ENCODE measurements around the gene TUBG1. TPM values are rescaled to one million over a fixed set of nuclear protein-coding genes. Genes with fewer than 3 reads are reported as not detected.
"Not testable (repeated sequence)": the region's sequence is repeated elsewhere in the genome, so short reads cannot be mapped to it uniquely, and the experiment has no call there.

Gene TUBG1
- total RNA-seq, 4 donors from 2014 or later: 19.8 to 64.4 (median 37.9) TPM

- TF ChIP-seq POLR2A (IDR thresholded peaks at IDR 0.05) (no peak), CTCF (IDR thresholded peaks at IDR 0.05) (no peak)
- no peaks in the 10 kb centered on the region for H3K9me3 ChIP-seq
- H3K4me1 ChIP-seq: peaks cover 0 to 5% (median 0%) of the 10 kb centered on the region in 4 donors
- H3K36me3 ChIP-seq: peaks cover 0 to 19% (median 0%) of the 10 kb centered on the region in 3 donors
- no peak overlapping the region for H3K27ac ChIP-seq
- no peak overlapping the region for H3K4me3 ChIP-seq
- no peak for DNase-seq
- no peaks in the 10 kb centered on the region for H3K27me3 ChIP-seq
Measured at GRCh38 chr17:42596386-42596785, 13.1 kb upstream of the TUBG1 start.

DNA sequence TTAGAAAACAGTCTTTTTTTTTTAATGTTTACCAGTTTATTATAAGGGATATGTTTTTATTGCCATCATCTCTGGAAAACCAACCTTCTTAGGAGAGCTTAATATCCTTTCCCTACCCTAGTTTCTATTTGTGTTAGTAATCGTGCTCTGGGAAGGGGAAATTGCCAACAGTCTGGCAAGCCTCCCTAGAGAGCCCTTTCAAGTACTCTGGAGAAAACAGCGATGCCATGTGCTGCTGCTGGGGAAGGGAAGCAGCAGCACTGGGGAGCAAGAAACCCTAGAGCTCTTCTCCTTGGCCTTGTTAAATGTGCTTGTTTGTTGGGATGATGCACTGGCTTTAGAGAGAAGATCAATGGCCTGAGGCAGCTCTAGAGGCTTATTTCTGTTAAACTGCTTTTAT lies 10.6 kb upstream of the TUBG1 start:
- no peak overlapping the region for H3K27ac ChIP-seq
- no peaks in the 10 kb centered on the region for H3K27me3 ChIP-seq
- peaks cover 0 to 9% (median 0%) of the 10 kb centered on the region in 3 donors for H3K36me3 ChIP-seq
- DNase-seq: no peak
- H3K4me1 ChIP-seq: peaks cover 0 to 5% (median 0%) of the 10 kb centered on the region in 4 donors
- no peak overlapping the region for H3K4me3 ChIP-seq
- no peaks in the 10 kb centered on the region for H3K9me3 ChIP-seq
- TF ChIP-seq CTCF (IDR thresholded peaks at IDR 0.05) (no peak), POLR2A (IDR thresholded peaks at IDR 0.05) (no peak)

DNA sequence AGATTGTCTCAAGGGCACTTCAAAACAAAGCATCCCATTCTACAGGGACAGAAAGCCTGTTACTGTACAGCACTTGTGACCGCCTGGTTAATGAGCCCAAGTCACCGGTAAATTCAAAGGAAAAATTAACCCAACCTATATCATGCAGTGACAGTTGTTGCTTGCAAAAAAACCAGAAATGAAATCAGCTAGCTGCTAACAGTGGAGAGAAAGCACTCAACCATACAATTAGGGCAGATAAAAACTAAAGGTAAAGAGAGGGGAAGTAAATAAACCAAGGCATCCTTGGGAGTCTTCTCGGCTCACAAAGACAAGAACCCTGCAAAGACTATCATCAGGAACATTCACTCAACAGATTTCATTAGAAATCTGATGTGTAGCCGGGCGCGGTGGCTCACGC lies 6.2 kb upstream of the TUBG1 start:
- H3K27ac ChIP-seq: no peak overlapping the region
- DNase-seq: no peak
- TF ChIP-seq POLR2A (IDR thresholded peaks at IDR 0.05) (no peak), CTCF (IDR thresholded peaks at IDR 0.05) (no peak)
- no peak overlapping the region for H3K4me3 ChIP-seq
- peaks cover 0 to 31% (median 12%) of the 10 kb centered on the region in 4 donors for H3K4me1 ChIP-seq
- no peaks in the 10 kb centered on the region for H3K27me3 ChIP-seq
- peaks cover 0 to 4% (median 0%) of the 10 kb centered on the region in 3 donors for H3K36me3 ChIP-seq
- H3K9me3 ChIP-seq: no peaks in the 10 kb centered on the region

GRCh38 chr17:42607769-42608168 lies 1.7 kb upstream of the TUBG1 start:
- no peaks in the 10 kb centered on the region for H3K9me3 ChIP-seq
- H3K27ac ChIP-seq: no peak overlapping the region
- peaks cover 0 to 32% (median 12%) of the 10 kb centered on the region in 4 donors for H3K4me1 ChIP-seq
- peak overlapping the region in 3 of 4 donors; percentile 77 to 95 (median 92) for H3K4me3 ChIP-seq
- DNase-seq: no peak
- TF ChIP-seq POLR2A (IDR thresholded peaks at IDR 0.05): no peak
- no peak for TF ChIP-seq CTCF (IDR thresholded peaks at IDR 0.05)
- peaks cover 0 to 3% (median 0%) of the 10 kb centered on the region in 3 donors for H3K36me3 ChIP-seq
- no peaks in the 10 kb centered on the region for H3K27me3 ChIP-seq

DNA sequence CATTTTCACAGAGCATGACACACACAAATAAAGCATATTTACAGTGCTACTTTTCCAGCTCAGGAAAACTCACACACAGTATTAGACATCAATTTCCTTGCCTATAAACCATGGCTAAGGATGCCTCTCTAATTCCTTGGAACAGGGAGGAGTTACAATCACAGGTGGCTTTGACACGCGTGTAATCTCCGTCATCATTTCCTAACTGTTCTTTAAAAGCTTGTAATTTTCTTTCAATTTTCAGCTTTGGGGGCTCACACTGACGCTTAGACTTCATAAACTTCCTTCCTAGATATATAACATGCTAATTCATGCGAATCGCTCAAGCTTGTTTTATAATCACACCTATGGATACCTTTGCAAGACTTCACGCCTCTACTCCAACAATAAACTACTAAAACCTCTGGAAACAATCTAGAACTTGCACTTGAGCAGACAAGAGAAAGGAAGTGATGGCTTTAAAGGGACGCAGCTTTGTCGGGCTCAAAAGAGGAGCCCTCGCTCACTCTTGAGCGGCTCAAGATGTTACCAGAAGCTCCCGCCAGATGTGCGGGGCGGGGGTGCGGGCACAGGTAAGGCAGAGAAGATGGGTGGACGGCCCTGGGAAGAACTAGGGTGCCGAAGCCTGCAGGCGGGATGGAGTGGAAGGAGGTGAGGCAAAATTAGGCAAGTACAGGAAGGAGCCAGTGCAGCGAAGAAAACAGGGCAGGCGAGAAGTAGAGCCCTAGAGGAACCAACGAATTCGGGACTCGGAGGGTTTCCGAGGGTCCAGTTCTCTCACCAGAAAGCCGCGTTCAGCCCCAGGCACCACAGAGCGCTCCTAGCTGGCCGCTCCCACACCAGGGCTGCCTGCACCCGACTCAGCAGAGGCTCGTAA lies 940 bp upstream of the TUBG1 start:
- Histone ChIP-seq H3K9me3 (no peaks in the 10 kb centered on the region), H3K27me3 (no peaks in the 10 kb centered on the region), H3K4me3 (peak overlapping the region; percentile 77 to 95 (median 93)), H3K27ac (peak overlapping the region; percentile 88 to 98 (median 92)), H3K36me3 (peaks cover 0 to 11% (median 0%) of the 10 kb centered on the region in 3 donors), H3K4me1 (peaks cover 0 to 32% (median 12%) of the 10 kb centered on the region in 4 donors)
- TF ChIP-seq POLR2A (IDR thresholded peaks at IDR 0.05): no peak
- TF ChIP-seq CTCF (IDR thresholded peaks at IDR 0.05): peak in 1 of 6 experiments; percentile 20
- DNase-seq: peak in 2 of 3 donors; percentile 20 to 49

- H3K36me3 ChIP-seq: peaks cover 0 to 25% (median 0%) of the 10 kb centered on the region in 3 donors
- H3K27me3 ChIP-seq, H3K9me3 ChIP-seq: not testable (repeated sequence)
- peak in 1 of 3 donors; percentile 24 for DNase-seq
- H3K4me3 ChIP-seq: peak overlapping the region; percentile 68 to 95 (median 93)
- peak overlapping the region; percentile 64 to 98 (median 84) for H3K27ac ChIP-seq
- peaks cover 0 to 32% (median 12%) of the 10 kb centered on the region in 4 donors for H3K4me1 ChIP-seq
Measured at GRCh38 chr17:42609814-42610801, 625 bp downstream of the TUBG1 start.
